Stimulated activated CD8-positive, alpha-beta memory T cell treated with anti-CD3 and anti-CD28 coated beads, Interleukin-4, amount 100 ng/mL, for 48 hours (primary cell): ENCODE results near the gene PRKAA1.
"Not testable (repeated sequence)": the region's sequence is repeated elsewhere in the genome, so short reads cannot be mapped to it uniquely, and the experiment has no call there.

Source experiments
- DNase-seq: peaks from one replicate; pipeline ENCODE4 v3.0.0-alpha.2; 2020

The PRKAA1 gene

DNA sequence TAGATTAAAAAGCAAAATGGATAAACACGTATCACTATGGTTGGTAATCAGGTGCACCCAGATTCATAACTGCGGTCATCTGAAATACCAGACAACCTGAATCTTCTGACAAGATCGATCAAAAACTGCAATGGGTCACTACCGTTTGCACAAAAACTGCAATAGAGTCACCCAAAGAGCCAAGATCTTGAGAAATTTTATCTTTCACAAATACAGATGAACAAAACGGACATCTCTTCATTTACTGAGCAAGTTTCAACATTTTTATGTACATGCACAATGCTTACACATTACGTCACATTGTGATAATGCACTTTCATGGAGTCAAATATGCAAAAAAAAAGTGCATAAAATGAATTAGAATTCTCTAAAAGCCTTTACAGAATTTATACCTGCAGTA is 18.6 kb downstream of the PRKAA1 start:
- DNase-seq = no peak

DNA sequence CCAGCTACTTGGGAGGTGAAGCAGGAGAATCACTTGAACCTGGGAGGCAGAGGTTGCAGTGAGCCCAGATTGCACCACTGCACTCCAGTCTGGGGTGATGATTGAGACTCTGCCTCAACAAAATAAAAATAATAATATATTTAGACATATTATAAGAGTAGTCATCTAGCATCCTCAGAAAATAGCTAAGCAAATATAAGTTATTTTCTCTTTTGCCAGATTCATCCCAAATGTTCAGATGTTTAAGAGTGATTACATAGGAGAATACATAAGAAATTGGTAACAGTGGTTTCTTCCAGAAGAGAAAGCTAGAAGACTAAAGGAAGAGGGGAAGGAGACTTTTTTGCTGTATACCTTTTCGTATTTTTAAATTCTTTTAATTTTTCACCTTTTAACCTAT is 20.0 kb downstream of the PRKAA1 start:
- DNase-seq = no peak

DNA sequence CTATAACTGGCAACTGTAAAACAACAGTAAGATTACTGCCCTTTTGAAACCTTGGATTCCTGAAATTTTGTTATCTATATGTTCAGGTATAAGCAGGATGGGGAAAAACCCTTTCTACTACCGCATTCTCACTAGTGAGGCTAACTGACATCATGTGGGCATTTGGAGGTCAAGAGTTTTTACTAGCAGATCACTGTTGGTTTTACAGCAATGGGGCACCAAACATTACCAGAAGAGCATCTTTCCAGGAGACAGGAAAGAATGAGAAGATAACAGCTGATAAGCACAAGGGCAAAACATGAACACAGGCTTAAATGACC is 21.6 kb downstream of the PRKAA1 start:
- no peak for DNase-seq

DNA sequence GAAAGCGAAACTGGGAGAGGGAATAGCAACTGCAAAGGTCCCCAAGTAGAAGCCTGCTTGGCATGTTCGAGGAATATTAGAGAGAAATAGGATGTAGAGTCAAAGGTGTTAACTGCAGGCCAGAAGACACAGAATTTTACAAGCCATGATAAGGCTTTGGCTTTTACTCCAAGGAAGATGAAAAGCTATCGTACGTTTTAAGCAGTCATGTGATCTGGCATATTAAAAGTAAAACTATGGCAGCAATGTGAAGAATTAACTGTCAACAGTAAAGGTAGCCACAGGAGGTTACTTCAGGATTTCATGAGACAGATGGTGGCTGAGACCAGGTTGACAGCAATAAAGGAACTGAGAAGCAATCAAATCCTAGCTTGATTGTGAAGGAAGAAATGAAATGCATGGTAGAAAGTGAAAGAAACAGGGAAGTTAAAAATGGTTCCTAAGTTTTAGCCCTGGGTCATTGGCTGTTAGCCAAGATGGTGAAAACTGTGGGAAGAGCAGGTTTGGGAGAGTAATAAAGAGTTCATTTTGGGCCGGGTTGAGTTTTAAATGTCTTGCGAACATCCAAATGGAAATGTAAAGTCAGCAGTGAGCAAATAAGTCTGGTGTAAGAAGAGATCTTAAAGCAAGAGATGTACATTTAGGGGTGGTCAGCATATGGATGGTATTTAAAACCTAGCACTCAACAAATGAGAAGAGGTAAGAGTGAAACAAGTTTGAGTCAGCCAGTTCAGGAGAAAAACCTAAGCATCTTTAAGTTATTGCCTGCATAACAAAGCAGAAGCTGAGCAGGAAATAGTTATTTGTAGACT is 22.1 kb downstream of the PRKAA1 start:
- DNase-seq = no peak

- DNase-seq = no peak
These were observed 22.9 kb downstream of the PRKAA1 start for GRCh38 chr5:40775085-40775845.

DNA sequence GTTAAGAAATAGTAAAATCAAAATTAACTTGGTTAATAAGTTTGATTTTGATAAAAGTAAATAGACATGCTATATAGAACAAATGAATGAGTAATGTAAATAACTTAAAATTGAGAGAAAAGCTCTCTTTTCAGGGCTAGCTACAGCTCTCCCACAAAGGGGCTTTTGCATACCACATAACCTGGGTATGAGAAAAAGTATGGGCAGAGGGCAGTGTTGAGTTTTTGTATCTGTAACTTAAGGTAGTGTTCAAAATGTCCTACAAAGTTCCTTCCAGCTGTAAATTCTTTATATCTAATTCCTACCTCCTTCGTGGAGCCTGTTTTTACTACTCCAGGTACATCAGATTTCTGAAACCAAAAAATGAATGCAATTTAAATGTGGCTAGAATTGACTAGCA is 23.6 kb downstream of the PRKAA1 start:
- DNase-seq = no peak

DNA sequence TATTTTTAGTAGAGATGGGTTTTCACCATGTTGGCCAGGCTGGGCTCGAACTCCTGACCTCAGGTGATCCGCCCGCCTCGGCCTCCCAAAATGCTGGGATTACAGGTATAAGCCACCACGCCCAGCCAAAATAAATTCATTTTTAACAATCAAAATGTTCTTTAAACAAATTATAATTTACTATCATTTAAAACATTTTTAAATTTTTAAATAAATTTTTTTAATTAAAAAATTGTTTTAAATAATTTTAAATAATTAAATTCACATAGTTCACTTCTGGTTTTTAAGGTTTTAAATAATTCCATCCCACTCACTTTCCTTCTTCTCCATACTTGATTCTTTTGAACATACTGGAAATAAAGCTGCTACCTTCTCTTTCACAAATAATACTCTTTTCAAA is 27.4 kb downstream of the PRKAA1 start:
- DNase-seq = no peak

DNA sequence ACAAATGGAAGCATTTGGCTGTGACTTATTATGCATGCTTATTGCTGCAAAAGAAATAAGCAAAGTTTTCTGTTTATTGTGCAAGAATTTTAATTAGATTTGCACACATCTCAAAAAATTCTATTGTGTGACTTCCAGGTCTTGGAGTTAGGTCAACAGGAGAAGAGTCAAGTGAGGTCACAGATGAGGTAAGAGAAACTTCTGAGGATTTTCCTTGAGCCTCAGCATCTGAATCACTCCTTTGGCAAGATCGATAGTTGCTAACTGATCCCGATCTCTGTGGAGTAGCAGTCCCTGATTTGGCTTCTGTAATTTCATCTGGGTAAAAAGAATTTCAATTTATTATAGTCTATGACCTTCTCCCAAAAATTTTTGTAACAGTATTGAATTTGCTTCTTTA is 35.5 kb downstream of the PRKAA1 start:
- DNase-seq = no peak

- no peak for DNase-seq
These were observed 40.8 kb downstream of the PRKAA1 start for GRCh38 chr5:40757400-40757799.

DNA sequence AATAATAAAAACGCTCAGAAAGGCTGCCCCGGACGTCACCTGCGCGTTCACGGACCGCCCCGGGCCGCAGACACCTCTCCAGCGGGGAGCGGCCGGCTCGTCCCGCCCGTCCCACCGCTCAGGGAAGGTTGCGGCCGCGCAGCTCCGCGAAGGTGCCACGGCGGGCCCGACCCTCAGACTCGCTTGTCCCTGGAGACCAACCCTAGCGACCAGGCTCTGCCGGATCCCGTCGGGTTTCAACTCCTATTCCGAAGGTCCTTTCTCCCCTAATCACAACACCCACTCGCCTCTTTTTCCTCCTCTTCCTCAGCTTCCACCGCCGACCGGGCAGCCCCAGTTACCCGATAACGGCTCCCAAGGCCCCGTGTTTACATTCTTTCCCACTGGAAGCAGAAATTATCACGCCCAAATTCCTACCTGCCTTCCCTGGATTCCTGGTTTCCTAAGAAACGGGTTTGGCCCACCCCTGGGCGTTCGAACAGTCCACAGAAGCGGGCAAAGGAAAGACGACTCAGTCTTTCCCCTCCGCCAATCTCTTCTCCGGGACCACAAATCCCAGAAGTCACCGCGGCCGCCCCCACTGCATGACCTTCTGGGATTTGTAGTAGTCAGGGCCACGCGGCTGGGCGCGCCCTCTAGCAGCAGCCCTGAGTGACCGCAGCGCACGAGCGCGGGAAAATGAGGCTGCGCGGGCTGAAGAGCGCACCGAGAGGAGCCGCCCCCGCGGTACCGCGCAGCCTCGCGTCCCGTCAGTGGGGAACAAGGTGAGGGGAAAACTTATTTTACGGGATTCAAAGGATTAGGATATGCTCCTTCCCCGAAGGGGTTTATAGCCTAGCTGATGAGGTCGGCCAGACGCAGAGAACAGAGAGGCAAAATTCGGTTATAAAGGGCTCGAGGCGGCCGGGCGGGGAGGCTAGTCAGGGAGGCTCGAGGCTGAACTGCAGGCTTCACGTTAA is 42.5 kb downstream of the PRKAA1 start, which contains the start of gene TTC33:
Gene TTC33, minus strand, starts transcription at position 555 of the 959 bp plus-strand sequence. CDS start 8,943 bp downstream, outside the sequence.
- DNase-seq = peak; percentile 96

DNA sequence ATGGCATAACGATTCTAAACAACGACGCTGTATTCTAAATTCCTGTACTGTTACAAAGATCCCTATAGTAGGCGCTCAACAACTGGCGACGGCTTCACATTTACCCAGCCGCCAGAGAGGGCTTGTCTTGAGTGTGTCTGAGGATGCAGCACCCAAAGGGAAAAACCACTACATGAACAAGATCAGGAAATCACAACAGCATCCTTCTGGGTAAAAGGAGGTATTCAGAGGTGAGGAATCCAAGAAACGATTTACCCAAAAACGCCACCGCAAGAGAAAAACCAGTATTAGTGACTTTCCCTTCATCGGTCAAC is 43.1 kb downstream of the PRKAA1 start:
- peak; percentile 72 for DNase-seq

DNA sequence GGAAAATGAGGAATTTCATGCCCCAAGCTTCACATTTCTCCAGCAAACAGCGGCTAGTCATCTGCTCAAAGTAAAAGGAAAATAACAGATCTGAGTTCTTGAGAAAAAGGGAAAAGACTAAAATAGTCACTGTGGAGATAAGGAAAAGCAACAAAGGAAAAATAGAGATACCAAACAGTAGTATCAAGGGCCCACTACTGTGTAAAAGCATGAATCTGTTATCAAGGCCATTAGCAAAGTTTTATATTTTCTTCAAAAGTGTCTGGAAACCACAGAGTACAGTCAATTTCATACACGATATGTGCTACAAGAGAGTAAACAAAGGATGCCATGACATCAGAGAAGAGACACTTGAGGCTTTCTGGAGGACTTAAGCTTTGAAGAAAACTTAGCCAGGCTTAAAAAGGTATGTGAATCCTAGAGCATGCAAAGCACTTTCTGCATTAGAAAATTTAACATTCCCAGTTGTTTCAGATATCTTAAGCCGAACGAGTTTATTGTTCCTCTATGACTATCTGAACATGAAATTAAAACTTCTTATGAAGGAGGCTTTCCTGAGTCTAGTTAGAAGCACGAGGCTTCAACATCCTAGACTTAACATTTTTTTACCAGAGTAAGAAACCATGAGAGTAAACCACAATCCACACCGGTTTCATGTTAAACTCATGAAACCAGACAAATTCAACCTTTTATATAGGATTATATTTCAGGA is 43.6 kb downstream of the PRKAA1 start:
- no peak for DNase-seq

GRCh38 chr5:40746703-40747102 is 51.5 kb downstream of the PRKAA1 start:
- DNase-seq = no peak

GRCh38 chr5:40743771-40744170 is 54.4 kb downstream of the PRKAA1 start:
- no peak for DNase-seq

DNA sequence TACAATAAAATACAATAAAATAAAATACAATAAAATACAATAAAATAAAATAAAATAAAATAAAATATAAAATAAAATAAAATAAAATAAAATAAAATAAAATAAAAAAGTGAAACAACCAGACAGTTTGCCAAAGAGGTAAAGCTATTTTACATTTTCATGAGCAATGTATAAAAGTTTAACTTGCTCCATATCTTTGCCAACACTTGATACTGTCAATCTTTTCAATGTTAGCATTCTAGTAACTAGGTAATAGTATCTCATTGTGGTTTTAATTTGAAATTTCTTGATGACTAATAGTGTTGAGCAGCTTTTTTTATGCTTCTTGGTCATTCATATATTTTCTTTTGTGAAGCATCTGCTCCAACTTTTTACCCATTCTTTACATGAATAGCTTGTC is 59.7 kb downstream of the PRKAA1 start:
- DNase-seq = no peak

- no peak for DNase-seq
These were observed 61.9 kb downstream of the PRKAA1 start for GRCh38 chr5:40736103-40736875.

DNA sequence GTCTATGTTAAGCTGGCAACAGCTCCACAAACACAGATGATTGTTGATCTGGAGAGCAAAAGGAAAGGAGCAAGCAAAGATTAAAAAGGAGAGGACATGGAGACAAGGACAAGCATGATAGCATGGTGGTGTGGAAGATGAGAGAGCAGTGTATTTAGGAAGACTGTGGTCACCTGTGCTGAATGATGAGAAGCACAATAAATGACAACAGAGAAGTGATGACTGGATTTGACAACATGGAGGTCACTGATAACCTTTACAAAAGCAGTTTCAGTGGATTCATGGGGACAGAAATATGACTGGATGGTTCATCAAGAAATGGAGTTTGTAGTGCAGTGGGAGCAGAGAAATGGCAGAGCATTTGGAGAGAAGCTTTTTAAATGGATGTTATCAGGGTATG is 62.6 kb downstream of the PRKAA1 start:
- no peak for DNase-seq

DNA sequence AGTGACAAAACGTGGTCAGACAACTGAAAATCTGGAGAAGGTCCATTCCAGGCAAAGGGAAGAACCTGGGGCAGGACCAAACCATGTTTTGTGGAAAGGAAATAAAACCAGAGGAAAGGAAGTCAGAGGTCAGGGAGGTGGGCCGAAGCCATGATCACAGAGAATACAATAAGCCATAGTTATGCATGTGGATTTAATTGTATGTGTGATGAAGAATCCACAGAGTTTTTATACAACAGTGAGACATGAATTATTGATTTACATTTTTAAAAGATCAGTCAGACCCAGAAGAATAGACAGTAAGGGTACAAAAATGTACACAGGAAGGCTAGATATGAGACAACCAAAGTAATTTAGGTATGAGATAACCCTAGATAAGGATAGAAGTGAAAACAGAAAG is 63.2 kb downstream of the PRKAA1 start:
- DNase-seq = no peak

DNA sequence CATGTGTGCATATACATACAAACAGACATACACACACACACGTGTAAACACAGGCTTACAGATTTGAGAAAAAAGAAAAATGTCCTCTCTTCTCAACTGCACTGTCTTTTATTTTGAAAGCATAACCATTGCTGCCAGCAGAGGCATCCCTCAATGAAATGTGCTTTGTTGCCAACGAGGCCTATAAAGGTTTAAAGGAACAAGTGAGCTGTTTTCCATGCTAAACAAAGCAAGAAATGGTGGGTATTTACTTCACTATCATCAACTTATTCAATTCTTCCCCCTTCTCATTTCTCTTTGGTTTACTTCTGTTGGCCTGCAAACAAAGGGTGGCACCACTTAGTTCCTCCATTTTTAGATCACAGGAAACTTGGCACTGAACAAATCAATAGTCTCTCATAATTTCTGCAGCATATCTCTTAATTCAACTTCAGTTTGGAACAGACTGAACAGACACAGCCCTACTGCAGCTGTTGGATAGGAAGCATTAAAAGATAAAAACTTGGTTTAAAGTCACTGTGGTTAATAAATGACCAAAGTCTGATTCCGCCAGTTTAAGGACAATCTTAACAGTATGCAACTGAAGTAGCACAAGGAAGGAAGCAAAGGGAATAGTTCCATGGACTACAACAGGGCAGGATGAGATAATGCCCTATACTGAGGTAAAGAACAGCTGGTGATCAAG is 64.2 kb downstream of the PRKAA1 start:
- no peak for DNase-seq

- no peak for DNase-seq
These were observed 64.7 kb downstream of the PRKAA1 start for GRCh38 chr5:40733434-40733833.

GRCh38 chr5:40722497-40722911 is 75.7 kb downstream of the PRKAA1 start:
- DNase-seq = not testable (repeated sequence)
